ENCODE measurements around the gene CD40. TPM values are rescaled to one million over a fixed set of nuclear protein-coding genes. Genes with fewer than 3 reads are reported as not detected.

CD40 gene
- total RNA-seq, 4 donors from 2014 or later, result 7.2 to 13.0 (median 8.2) TPM

DNA sequence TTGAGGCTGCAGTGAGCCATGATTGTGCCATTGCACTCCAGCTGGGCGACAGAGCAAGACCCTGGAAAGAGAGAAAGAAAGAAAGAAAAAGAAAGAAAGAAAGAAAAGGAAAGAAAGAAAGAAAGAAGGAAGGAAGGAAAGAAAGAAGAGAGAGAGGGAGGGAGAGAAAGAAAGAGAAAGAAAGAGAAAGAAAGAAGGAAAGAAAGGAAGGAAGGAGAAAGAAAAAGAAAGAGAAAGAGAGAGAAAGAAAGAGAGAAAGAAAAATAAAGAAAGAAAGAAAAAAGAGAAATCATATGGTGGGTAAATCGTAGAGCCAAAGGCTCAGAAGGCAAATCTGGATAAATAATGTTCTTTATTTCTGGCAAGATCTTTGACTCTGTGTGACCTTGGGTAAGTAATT, 53.4 kb downstream of the CD40 start:
- ATAC-seq (no peak), DNase-seq (no peak)
- H3K27me3 ChIP-seq, result peaks cover 22 to 31% (median 29%) of the 10 kb centered on the region in 3 donors
- H3K36me3 ChIP-seq, result no peaks in the 10 kb centered on the region
- in situ Hi-C loops (cut with MboI; ENCODE audit: low sequenced_read_pairs in 4 of 4) (no loop called here), intact Hi-C loops (cut with DNase I; ENCODE audit: low total_unique reads) (loop anchor here (5.0 kb wide), 1 partner anchor 39 kb away; no protein-coding TSS in a partner anchor)
- TF ChIP-seq, protein P1, sequence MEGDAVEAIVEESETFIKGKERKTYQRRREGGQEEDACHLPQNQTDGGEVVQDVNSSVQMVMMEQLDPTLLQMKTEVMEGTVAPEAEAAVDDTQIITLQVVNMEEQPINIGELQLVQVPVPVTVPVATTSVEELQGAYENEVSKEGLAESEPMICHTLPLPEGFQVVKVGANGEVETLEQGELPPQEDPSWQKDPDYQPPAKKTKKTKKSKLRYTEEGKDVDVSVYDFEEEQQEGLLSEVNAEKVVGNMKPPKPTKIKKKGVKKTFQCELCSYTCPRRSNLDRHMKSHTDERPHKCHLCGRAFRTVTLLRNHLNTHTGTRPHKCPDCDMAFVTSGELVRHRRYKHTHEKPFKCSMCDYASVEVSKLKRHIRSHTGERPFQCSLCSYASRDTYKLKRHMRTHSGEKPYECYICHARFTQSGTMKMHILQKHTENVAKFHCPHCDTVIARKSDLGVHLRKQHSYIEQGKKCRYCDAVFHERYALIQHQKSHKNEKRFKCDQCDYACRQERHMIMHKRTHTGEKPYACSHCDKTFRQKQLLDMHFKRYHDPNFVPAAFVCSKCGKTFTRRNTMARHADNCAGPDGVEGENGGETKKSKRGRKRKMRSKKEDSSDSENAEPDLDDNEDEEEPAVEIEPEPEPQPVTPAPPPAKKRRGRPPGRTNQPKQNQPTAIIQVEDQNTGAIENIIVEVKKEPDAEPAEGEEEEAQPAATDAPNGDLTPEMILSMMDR (IDR thresholded peaks at IDR 0.05 in 4 of 5, conservative IDR thresholded peaks at IDR 0.05 in 1 of 5), result no peak
- no peak for TF ChIP-seq POLR2A (IDR thresholded peaks at IDR 0.05)
- H3K4me1 ChIP-seq, result no peaks in the 10 kb centered on the region
- no peak overlapping the region for H3K27ac ChIP-seq
- no peak overlapping the region for H3K4me3 ChIP-seq
- no peaks in the 10 kb centered on the region for H3K9me3 ChIP-seq

DNA sequence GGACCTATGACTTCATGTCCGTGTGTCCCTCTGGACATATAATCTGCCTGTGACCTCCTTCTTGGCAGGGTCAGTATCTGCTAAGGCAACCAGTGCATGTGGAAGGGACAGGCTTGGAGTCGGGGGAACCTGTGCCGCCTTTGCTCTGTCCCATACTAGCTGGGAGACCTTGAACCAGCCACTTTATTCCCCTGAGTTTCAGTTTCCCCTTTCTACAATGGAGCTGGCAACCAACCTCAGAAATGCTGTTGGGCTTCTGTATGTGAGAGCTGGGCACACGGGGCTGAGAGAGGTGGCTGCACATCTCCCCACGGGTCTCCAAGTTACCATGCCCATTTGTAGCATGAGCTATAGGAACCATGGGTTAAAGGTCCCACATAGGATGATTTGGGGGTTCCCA, 53.8 kb downstream of the CD40 start:
- peaks cover 22 to 31% (median 29%) of the 10 kb centered on the region in 3 donors for H3K27me3 ChIP-seq
- no peak for DNase-seq
- TF ChIP-seq, protein P1 (IDR thresholded peaks at IDR 0.05 in 4 of 5, conservative IDR thresholded peaks at IDR 0.05 in 1 of 5), result no peak
- TF ChIP-seq POLR2A (IDR thresholded peaks at IDR 0.05), result no peak
- H3K4me3 ChIP-seq, result no peak overlapping the region
- H3K36me3 ChIP-seq, result no peaks in the 10 kb centered on the region
- no peak for ATAC-seq
- in situ Hi-C loops (cut with MboI; ENCODE audit: low sequenced_read_pairs in 4 of 4) (no loop called here), intact Hi-C loops (cut with DNase I; ENCODE audit: low total_unique reads) (loop anchor here (5.0 kb wide), 1 partner anchor 40 kb away; no protein-coding TSS in a partner anchor)
- no peaks in the 10 kb centered on the region for H3K9me3 ChIP-seq
- H3K27ac ChIP-seq, result no peak overlapping the region
- H3K4me1 ChIP-seq, result no peaks in the 10 kb centered on the region

DNA sequence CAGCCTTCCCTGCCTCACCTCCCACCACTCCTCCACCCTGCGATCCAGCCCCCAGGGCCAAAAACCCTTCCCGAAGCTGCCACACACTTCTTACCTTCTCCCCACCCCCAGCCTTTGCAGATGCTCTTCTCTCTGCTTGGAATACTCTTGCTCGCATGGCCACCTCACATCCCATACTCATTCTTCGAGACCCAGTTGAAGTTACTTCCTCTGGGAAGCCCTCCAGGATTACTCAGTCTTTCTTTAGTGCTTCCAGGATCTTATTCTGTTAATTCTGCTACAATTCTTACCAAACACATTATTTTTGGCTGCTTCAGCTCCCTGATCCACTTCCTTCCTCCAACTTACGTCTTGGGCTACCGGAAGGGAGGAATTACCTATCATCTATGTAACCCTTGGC, 54.3 kb downstream of the CD40 start:
- ATAC-seq (no peak), DNase-seq (no peak)
- Histone ChIP-seq H3K4me3 (no peak overlapping the region), H3K4me1 (no peaks in the 10 kb centered on the region), H3K27me3 (peaks cover 22 to 31% (median 29%) of the 10 kb centered on the region in 3 donors), H3K36me3 (no peaks in the 10 kb centered on the region), H3K9me3 (no peaks in the 10 kb centered on the region), H3K27ac (no peak overlapping the region)
- in situ Hi-C loops (cut with MboI; ENCODE audit: low sequenced_read_pairs in 4 of 4), result no loop called here
- intact Hi-C loops (cut with DNase I; ENCODE audit: low total_unique reads), result loop anchor here (5.0 kb wide), 1 partner anchor 40 kb away; no protein-coding TSS in a partner anchor
- TF ChIP-seq, protein P1 (IDR thresholded peaks at IDR 0.05 in 4 of 5, conservative IDR thresholded peaks at IDR 0.05 in 1 of 5), result no peak
- no peak for TF ChIP-seq POLR2A (IDR thresholded peaks at IDR 0.05)

DNA sequence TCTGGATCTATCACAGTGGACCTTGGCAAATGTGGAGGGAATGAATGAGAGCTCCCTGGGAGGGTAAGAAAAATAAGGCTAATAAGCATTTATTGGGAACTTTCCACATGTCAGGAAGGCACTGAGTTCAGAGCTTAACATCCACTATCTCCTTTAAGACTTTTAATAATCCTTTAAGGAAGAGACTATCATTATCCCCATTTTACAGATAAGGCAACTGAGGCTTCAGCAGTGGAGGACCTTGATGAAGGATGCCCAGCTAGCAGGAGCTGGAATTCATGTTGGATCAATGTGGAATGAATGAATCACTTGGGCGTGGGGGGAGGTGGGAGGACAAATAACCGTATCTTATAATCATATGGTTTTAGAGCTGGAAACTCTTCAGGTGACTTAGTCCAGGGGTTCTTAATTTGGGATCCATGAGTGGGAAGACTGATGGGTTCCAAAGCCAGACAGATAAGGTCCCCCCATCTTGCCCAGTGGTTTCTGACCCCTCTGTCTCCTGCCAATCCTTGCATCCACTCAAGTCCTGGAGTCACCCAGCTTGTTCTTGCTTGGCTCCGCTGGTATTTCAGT, 54.9 kb downstream of the CD40 start:
- DNase-seq, result no peak
- Histone ChIP-seq H3K27me3 (peaks cover 22 to 31% (median 29%) of the 10 kb centered on the region in 3 donors), H3K9me3 (no peaks in the 10 kb centered on the region), H3K4me1 (no peaks in the 10 kb centered on the region), H3K27ac (no peak overlapping the region), H3K4me3 (no peak overlapping the region), H3K36me3 (no peaks in the 10 kb centered on the region)
- in situ Hi-C loops (cut with MboI; ENCODE audit: low sequenced_read_pairs in 4 of 4), result no loop called here
- ATAC-seq, result no peak
- intact Hi-C loops (cut with DNase I; ENCODE audit: low total_unique reads), result loop anchor here (5.0 kb wide), 1 partner anchor 41 kb away; no protein-coding TSS in a partner anchor
- TF ChIP-seq, protein P1 (IDR thresholded peaks at IDR 0.05 in 4 of 5, conservative IDR thresholded peaks at IDR 0.05 in 1 of 5), result no peak
- TF ChIP-seq POLR2A (IDR thresholded peaks at IDR 0.05), result no peak

All from gastrocnemius medialis (tissue), 4 donors.